ENCODE results near the gene PRICKLE3.
A peak's percentile ranks its signal among the peaks of the same experiment; 100 is the strongest.

Gene PRICKLE3

GRCh38 chrX:49190821-49191573 lies 4.8 kb upstream of the PRICKLE3 start:
- H3K4me3 ChIP-seq (ENCODE audit: low read depth, low read length) = peak overlapping the region; percentile 78
- TF ChIP-seq CTCF (conservative IDR thresholded peaks at IDR 0.05; ENCODE audit: low read depth, low read length) = no peak

GRCh38 chrX:49189606-49190005 lies 3.4 kb upstream of the PRICKLE3 start:
- no peak for DNase-seq (ENCODE audit: low read depth)
- no peak for TF ChIP-seq CTCF (conservative IDR thresholded peaks at IDR 0.05; ENCODE audit: low read depth, low read length)
- no peak overlapping the region for H3K4me3 ChIP-seq (ENCODE audit: low read depth, low read length)

More at GRCh38 chrX:49190821-49191573, 4.8 kb upstream of the PRICKLE3 start:
- peak; percentile 100 for DNase-seq (ENCODE audit: low read depth)

- TF ChIP-seq CTCF (conservative IDR thresholded peaks at IDR 0.05; ENCODE audit: low read depth, low read length) = no peak
- no peak overlapping the region for H3K4me3 ChIP-seq (ENCODE audit: low read depth, low read length)
- no peak for DNase-seq (ENCODE audit: low read depth)
Measured at GRCh38 chrX:49188468-49189076, 2.4 kb upstream of the PRICKLE3 start.

- no peak for TF ChIP-seq CTCF (conservative IDR thresholded peaks at IDR 0.05; ENCODE audit: low read depth, low read length)
- no peak for DNase-seq (ENCODE audit: low read depth)
- H3K4me3 ChIP-seq (ENCODE audit: low read depth, low read length) = no peak overlapping the region
Measured at GRCh38 chrX:49187526-49187925, 1.4 kb upstream of the PRICKLE3 start.

- no peak overlapping the region for H3K4me3 ChIP-seq (ENCODE audit: low read depth, low read length)
- DNase-seq (ENCODE audit: low read depth) = no peak
- no peak for TF ChIP-seq CTCF (conservative IDR thresholded peaks at IDR 0.05; ENCODE audit: low read depth, low read length)
Measured at GRCh38 chrX:49187028-49187394, 838 bp upstream of the PRICKLE3 start.

- peak overlapping the region; percentile 53 for H3K4me3 ChIP-seq (ENCODE audit: low read depth, low read length)
- DNase-seq (ENCODE audit: low read depth) = peak; percentile 90
- TF ChIP-seq CTCF (conservative IDR thresholded peaks at IDR 0.05; ENCODE audit: low read depth, low read length) = no peak
Measured at GRCh38 chrX:49184294-49185281, 1.6 kb downstream of the PRICKLE3 start.
